ENCODE measurements around the gene FBLN1. TPM values are rescaled to one million over a fixed set of nuclear protein-coding genes. Genes with fewer than 3 reads are reported as not detected.

Gene FBLN1
- total RNA-seq, 1 experiment from 2014 or later = 158 TPM

DNA sequence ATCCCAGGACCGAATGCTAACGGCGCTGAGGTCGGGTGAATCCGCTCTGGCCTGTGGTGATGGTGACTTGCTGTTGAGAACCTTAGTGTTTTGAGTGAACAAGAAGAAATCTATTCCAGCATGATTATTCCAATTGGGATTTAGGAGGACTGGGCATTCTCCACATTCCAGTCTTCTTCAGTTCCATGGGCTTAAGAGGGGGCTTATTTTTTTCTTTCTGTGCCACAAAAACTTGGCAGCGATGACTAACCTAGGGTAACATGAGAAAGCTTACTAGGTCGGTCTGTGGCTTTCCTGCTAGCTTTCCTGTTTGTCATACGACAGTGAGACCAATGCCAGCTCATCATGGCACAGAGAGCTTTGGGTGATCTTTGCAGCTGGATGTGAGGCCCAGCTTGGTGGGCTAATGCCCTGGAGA, 106.1 kb downstream of the FBLN1 start:
- Histone ChIP-seq H3K36me3 (ENCODE audit: low read depth) (0 out of 2 replicates have a peak, but pooled peaks cover 11% of the 10 kb centered on the region), H3K27me3 (ENCODE audit: insufficient read depth, low read depth) (no peaks in the 10 kb centered on the region), H3F3A (ENCODE audit: insufficient read depth, low read depth) (peaks cover 36% of the 10 kb centered on the region), H3K4me3 (no peak overlapping the region), H3K4me2 (peak overlapping the region; percentile 10), H2AFZ (no peak overlapping the region), H3K9me3 (ENCODE audit: insufficient read depth, low read depth) (0 out of 2 replicates have a peak, but pooled peaks cover 3% of the 10 kb centered on the region), H3K9me2 (ENCODE audit: insufficient read depth) (no peaks in the 10 kb centered on the region), H4K20me1 (ENCODE audit: insufficient read depth) (no peaks in the 10 kb centered on the region), H3K4me1 (replicated peaks; ENCODE audit: insufficient read depth) (peaks cover 46% of the 10 kb centered on the region), H3K27ac (peak overlapping the region; percentile 13), H3K79me2 (ENCODE audit: low read depth) (no peaks in the 10 kb centered on the region; the same call in 1 of the 2 replicates)
- intact Hi-C loops (cut with micrococcal nuclease; ENCODE audit: unreplicated experiment) = no loop called here
- ChIA-PET POLR2A (ENCODE audit: unreplicated experiment) (interaction anchor here (0.8 to 0.9 kb wide), 2 partner anchors 169 to 460 kb away, joined by 4 to 5 read pairs; no protein-coding TSS in a partner anchor), CTCF (interaction anchor here (0.6 kb wide), 1 partner anchor 368 kb away, joined by 4 read pairs; the partner anchor contains the start of gene WNT7B)
- DNase-seq = peak; percentile 55 to 76
- BruUV-seq (replicated peaks) = no TSS peak
- TF ChIP-seq CTCF (conservative IDR thresholded peaks at IDR 0.05) (no peak), EZH2 (IDR thresholded peaks at IDR 0.05; ENCODE audit: low read depth) (no peak)

DNA sequence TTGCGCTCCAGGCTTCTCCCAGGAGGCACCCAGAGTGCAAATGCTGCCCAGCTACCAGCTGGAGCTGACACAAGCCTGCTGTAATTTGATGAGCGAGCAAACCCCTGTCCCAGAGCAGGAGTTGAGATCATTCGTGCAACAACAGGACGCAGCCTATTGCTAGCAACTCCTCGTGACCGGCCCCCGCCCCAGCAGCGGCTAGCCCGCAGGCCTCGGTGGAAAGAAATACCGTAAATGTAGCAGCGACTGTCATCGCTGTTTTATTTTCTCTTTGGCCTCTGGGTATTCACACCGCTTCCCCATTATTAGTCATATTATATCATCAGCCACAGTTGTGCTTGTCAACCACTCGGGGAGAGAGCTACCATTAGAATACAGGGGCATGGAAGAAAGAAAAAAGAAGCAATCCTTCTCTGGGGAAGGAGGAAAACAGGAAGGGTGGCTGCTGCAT, 109.8 kb downstream of the FBLN1 start:
- no peak overlapping the region for H3K4me2 ChIP-seq
- H3K9me3 ChIP-seq (ENCODE audit: insufficient read depth, low read depth) = 0 out of 2 replicates have a peak, but pooled peaks cover 3% of the 10 kb centered on the region
- H3K27ac ChIP-seq = no peak overlapping the region
- CTCF ChIA-PET = no interaction called here
- 0 out of 2 replicates have a peak, but pooled peaks cover 4% of the 10 kb centered on the region for H3K36me3 ChIP-seq (ENCODE audit: low read depth)
- H3K9me2 ChIP-seq (ENCODE audit: insufficient read depth) = no peaks in the 10 kb centered on the region
- H2AFZ ChIP-seq = no peak overlapping the region
- no peaks in the 10 kb centered on the region for H3K27me3 ChIP-seq (ENCODE audit: insufficient read depth, low read depth)
- H4K20me1 ChIP-seq (ENCODE audit: insufficient read depth) = no peaks in the 10 kb centered on the region
- no peak for TF ChIP-seq CTCF (conservative IDR thresholded peaks at IDR 0.05)
- no peak for TF ChIP-seq EZH2 (IDR thresholded peaks at IDR 0.05; ENCODE audit: low read depth)
- H3K79me2 ChIP-seq (ENCODE audit: low read depth) = no peaks in the 10 kb centered on the region
- DNase-seq = no peak
- POLR2A ChIA-PET (ENCODE audit: unreplicated experiment) = interaction anchor here (0.7 kb wide), 1 partner anchor 14 kb away, joined by 4 read pairs; no protein-coding TSS in a partner anchor
- peaks cover 15% of the 10 kb centered on the region; the same call in 1 of the 2 replicates for H3F3A ChIP-seq (ENCODE audit: insufficient read depth, low read depth)
- peaks cover 17% of the 10 kb centered on the region for H3K4me1 ChIP-seq (replicated peaks; ENCODE audit: insufficient read depth)
- no TSS peak for BruUV-seq (replicated peaks)
- intact Hi-C loops (cut with micrococcal nuclease; ENCODE audit: unreplicated experiment) = no loop called here
- no peak overlapping the region for H3K4me3 ChIP-seq

DNA sequence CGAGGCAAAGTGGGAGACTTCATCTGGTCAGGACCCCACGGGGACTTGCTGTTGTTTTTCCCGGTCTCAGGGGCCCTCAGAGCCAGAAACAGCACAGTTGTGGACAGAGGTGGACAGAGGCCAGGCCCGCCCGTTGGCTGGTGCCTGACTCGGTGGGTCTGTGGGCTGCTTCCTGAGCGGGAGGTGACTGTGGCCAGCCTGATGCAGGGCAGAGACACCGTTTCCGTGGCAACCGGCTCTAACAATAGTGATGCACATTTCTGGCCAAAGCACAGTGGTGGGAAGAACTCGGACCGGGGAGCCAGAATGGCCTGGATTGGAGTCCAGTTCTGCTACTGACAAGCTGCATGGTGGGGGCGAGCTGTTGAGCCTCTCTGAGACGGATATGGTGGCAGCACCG, 110.3 kb downstream of the FBLN1 start:
- Histone ChIP-seq H2AFZ (no peak overlapping the region), H3K4me3 (no peak overlapping the region), H3F3A (ENCODE audit: insufficient read depth, low read depth) (peaks cover 15% of the 10 kb centered on the region; the same call in 1 of the 2 replicates), H3K79me2 (ENCODE audit: low read depth) (no peaks in the 10 kb centered on the region), H3K27ac (no peak overlapping the region), H3K9me2 (ENCODE audit: insufficient read depth) (no peaks in the 10 kb centered on the region), H3K36me3 (ENCODE audit: low read depth) (0 out of 2 replicates have a peak, but pooled peaks cover 4% of the 10 kb centered on the region), H3K4me2 (no peak overlapping the region), H4K20me1 (ENCODE audit: insufficient read depth) (no peaks in the 10 kb centered on the region), H3K9me3 (ENCODE audit: insufficient read depth, low read depth) (0 out of 2 replicates have a peak, but pooled peaks cover 7% of the 10 kb centered on the region), H3K27me3 (ENCODE audit: insufficient read depth, low read depth) (no peaks in the 10 kb centered on the region), H3K4me1 (replicated peaks; ENCODE audit: insufficient read depth) (peaks cover 17% of the 10 kb centered on the region)
- TF ChIP-seq CTCF (conservative IDR thresholded peaks at IDR 0.05) (no peak), EZH2 (IDR thresholded peaks at IDR 0.05; ENCODE audit: low read depth) (no peak)
- intact Hi-C loops (cut with micrococcal nuclease; ENCODE audit: unreplicated experiment) = no loop called here
- DNase-seq = no peak
- BruUV-seq (replicated peaks) = no TSS peak
- POLR2A ChIA-PET (ENCODE audit: unreplicated experiment) = no interaction called here
- CTCF ChIA-PET = no interaction called here

Data from PC-9 (cell line).